CD14-positive monocyte (primary cell): ENCODE measurements around the gene DOCK1. TPM values are rescaled to one million over a fixed set of nuclear protein-coding genes. Genes with fewer than 3 reads are reported as not detected.
"Not testable (repeated sequence)": the region's sequence is repeated elsewhere in the genome, so short reads cannot be mapped to it uniquely, and the experiment has no call there.

Experiments used
- DNase-seq, 3 donors: peaks; one replicate each; pipeline ENCODE4 v3.0.0-alpha.2; 2011 to 2022
- H2AFZ ChIP-seq: 2 replicates; pipeline ENCODE4 v1.6.0; 2012; ENCODE audit warnings: mild to moderate bottlenecking, low read depth, low read length, inconsistent platforms; ENCODE audit not compliant: insufficient read depth, poor library complexity, severe bottlenecking
- H3K27ac ChIP-seq, 2 donors: 1 replicate in 1 of 2; 2 replicates in 1 of 2; pipeline ENCODE4 v1.5.1; 2012 to 2013; ENCODE audit warnings: low read length in 2 of 2, control low read depth in 1 of 2, inconsistent platforms in 1 of 2, low read depth in 1 of 2, mild to moderate bottlenecking in 1 of 2
- H3K27me3 ChIP-seq, 2 donors: one replicate each; pipeline versions ENCODE4 v1.6.0 to v1.6.1; 2011 to 2013; ENCODE audit warnings: low read length in 2 of 2; ENCODE audit not compliant: control insufficient read depth in 2 of 2, insufficient read depth in 2 of 2
- H3K36me3 ChIP-seq, 2 donors: replicated peaks in 1 of 2; 1 replicate in 1 of 2; 2 replicates in 1 of 2; pipeline versions ENCODE4 v1.5.1 to v1.6.1; 2012 to 2013; ENCODE audit warnings: low read length in 2 of 2, control low read depth in 1 of 2, inconsistent platforms in 1 of 2, mild to moderate bottlenecking in 1 of 2; ENCODE audit not compliant: insufficient read depth in 2 of 2, control insufficient read depth in 1 of 2
- H3K4me1 ChIP-seq, 2 donors: 1 replicate in 1 of 2; 2 replicates in 1 of 2; pipeline versions ENCODE4 v1.5.1 to v1.6.1; 2012 to 2013; ENCODE audit warnings: low read length in 2 of 2, control low read depth in 1 of 2, inconsistent platforms in 1 of 2, mild to moderate bottlenecking in 1 of 2, moderate library complexity in 1 of 2; ENCODE audit not compliant: insufficient read depth in 2 of 2, control insufficient read depth in 1 of 2
- H3K4me2 ChIP-seq: replicated peaks from 2 replicates; pipeline ENCODE3; 2012; ENCODE audit warnings: low read length, moderate library complexity, mild to moderate bottlenecking; ENCODE audit not compliant: poor library complexity, severe bottlenecking; ENCODE audit errors: extremely low read depth
- H3K4me3 ChIP-seq, 3 experiments: fragments of 200-600 bp in 1 of 3; sonication (generic) in 1 of 3; replicated peaks in 1 of 3; 1 replicate in 2 of 3; 2 replicates in 1 of 3; pipeline ENCODE4 v1.5.1; 2011 to 2013; ENCODE audit warnings: low read length in 3 of 3, mild to moderate bottlenecking in 3 of 3, control low read depth in 2 of 3, low read depth in 2 of 3, inconsistent platforms in 1 of 3, moderate library complexity in 1 of 3
- H3K79me2 ChIP-seq: 2 replicates; pipeline ENCODE4 v1.6.0; 2012; ENCODE audit warnings: mild to moderate bottlenecking, control low read depth, inconsistent platforms, low read length, moderate library complexity; ENCODE audit not compliant: insufficient read depth
- H3K9ac ChIP-seq: 2 replicates; pipeline ENCODE4 v1.6.0; 2017; ENCODE audit warnings: low read length, mild to moderate bottlenecking; ENCODE audit not compliant: insufficient read depth, poor library complexity, severe bottlenecking
- H3K9me3 ChIP-seq, 2 donors: replicated peaks in 1 of 2; 1 replicate in 1 of 2; 2 replicates in 1 of 2; pipeline versions ENCODE4 v1.5.1 to v1.6.1; 2012 to 2013; ENCODE audit warnings: low read length in 2 of 2, control low read depth in 1 of 2; ENCODE audit not compliant: control insufficient read depth in 1 of 2, insufficient read depth in 1 of 2
- H4K20me1 ChIP-seq: 2 replicates; pipeline ENCODE4 v1.6.0; 2012; ENCODE audit warnings: mild to moderate bottlenecking, low read length, control low read depth, moderate library complexity; ENCODE audit not compliant: insufficient read depth
- H3K27ac Mint-ChIP-seq, 7 donors: one replicate each; pipeline ENCODE4 v1.8.0; 2020; ENCODE audit warnings: mild to moderate bottlenecking in 7 of 7, mixed read lengths in 7 of 7, moderate library complexity in 6 of 7, inconsistent platforms in 2 of 7
- H3K27me3 Mint-ChIP-seq, 3 donors: one replicate each; pipeline ENCODE4 v1.8.0; 2021 to 2022; ENCODE audit warnings: low read depth in 3 of 3, mild to moderate bottlenecking in 3 of 3, mixed read lengths in 3 of 3, moderate library complexity in 3 of 3, inconsistent platforms in 1 of 3
- H3K36me3 Mint-ChIP-seq, 2 donors: one replicate each; pipeline ENCODE4 v1.8.0; 2020; ENCODE audit warnings: mixed read lengths in 2 of 2, inconsistent platforms in 1 of 2, mild to moderate bottlenecking in 1 of 2
- H3K4me1 Mint-ChIP-seq: one replicate; pipeline ENCODE4 v1.8.0; 2020; ENCODE audit warnings: mild to moderate bottlenecking, mixed read lengths
- H3K4me3 Mint-ChIP-seq, 2 donors: one replicate each; pipeline ENCODE4 v1.8.0; 2020; ENCODE audit warnings: mild to moderate bottlenecking in 2 of 2, mixed read lengths in 2 of 2, moderate library complexity in 1 of 2
- H3K9me3 Mint-ChIP-seq, 7 donors: one replicate each; pipeline ENCODE4 v1.8.0; 2020 to 2022; ENCODE audit warnings: mixed read lengths in 7 of 7, mild to moderate bottlenecking in 6 of 7, moderate library complexity in 6 of 7, inconsistent platforms in 2 of 7
- WGBS: methylation state at CpG from one replicate; pipeline ENCODE4 v1.1.5; 2013; ENCODE audit warnings: missing lambda C conversion rate; ENCODE audit not compliant: insufficient coverage; 5-methylcytosine and 5-hydroxymethylcytosine counted together
- intact Hi-C, 2 donors: fragments of 100-400 bp; cut with micrococcal nuclease; formaldehyde crosslinking; loops; one replicate each; pipeline versions ENCODE4 v1.15.0 to v1.15.1; 2023
- polyA plus RNA-seq, 3 donors: library from polyadenylated mRNA; depleted of rRNA in 1 of 3; unstranded in 2 of 3; stranded (reverse) in 1 of 3; fragments of 300-500 nt in 2 of 3; fragments of >200 nt in 1 of 3; fragmentation: Illumina TruSeq in 2 of 3; gene quantifications; 1 replicate in 2 of 3; 2 replicates in 1 of 3; pipeline ENCODE4 v1.2.3, GENCODE V29; 2012 to 2021
- TF ChIP-seq, protein P1 (sequence below): fragments of 200-600 bp; IDR thresholded peaks from one replicate; pipeline ENCODE4 v1.8.0; 2022; ENCODE audit warnings: antibody characterized with exemption, mild to moderate bottlenecking

DOCK1 gene
- polyA plus RNA-seq, 3 donors: 0.31 to 0.35 TPM; not detected in 1

DNA sequence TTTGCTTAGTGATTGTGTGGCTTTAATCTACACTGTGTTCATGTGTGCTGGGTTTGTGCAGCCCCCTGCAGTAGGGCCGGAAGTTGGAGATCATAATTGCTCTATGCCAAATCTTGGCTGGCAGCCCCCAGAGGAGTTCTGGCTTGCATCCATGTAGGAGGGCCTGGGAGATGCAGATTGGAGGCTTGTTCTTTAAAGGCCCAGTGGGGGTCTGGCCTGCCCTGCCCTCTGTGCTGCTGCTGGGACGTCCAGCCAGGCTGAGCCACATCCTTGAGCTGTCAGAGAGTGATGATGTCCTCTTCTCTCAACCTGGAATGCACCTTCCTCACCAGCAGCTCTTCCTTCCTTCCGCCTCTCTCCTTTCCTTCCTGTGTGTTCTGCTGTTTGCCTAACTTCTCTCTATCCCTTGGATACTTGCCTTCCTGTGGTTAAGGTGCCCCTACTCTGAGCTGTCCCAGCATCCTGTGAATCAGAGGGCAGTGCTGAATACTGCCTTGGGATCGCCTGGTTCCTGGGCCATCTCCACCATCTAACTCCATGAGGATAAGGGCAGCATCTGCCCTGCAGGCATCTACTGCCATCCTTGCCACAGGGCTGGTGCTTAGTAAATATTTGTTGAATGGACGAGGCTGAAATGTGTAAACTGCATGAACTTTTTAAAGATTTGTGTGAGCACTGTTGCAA lies 30.2 kb downstream of the DOCK1 start:
- Histone ChIP-seq H3K9me3 (peaks cover 6 to 12% of the 10 kb centered on the region in 2 donors), H4K20me1 (no peaks in the 10 kb centered on the region), H3K4me1 (no peaks in the 10 kb centered on the region), H3K4me3 (no peak overlapping the region), H3K27me3 (no peaks in the 10 kb centered on the region), H2AFZ (no peak overlapping the region), H3K9ac (no peak overlapping the region), H3K4me2 (no peak overlapping the region), H3K36me3 (no peaks in the 10 kb centered on the region), H3K27ac (no peak overlapping the region), H3K79me2 (no peaks in the 10 kb centered on the region)
- TF ChIP-seq, protein P1, sequence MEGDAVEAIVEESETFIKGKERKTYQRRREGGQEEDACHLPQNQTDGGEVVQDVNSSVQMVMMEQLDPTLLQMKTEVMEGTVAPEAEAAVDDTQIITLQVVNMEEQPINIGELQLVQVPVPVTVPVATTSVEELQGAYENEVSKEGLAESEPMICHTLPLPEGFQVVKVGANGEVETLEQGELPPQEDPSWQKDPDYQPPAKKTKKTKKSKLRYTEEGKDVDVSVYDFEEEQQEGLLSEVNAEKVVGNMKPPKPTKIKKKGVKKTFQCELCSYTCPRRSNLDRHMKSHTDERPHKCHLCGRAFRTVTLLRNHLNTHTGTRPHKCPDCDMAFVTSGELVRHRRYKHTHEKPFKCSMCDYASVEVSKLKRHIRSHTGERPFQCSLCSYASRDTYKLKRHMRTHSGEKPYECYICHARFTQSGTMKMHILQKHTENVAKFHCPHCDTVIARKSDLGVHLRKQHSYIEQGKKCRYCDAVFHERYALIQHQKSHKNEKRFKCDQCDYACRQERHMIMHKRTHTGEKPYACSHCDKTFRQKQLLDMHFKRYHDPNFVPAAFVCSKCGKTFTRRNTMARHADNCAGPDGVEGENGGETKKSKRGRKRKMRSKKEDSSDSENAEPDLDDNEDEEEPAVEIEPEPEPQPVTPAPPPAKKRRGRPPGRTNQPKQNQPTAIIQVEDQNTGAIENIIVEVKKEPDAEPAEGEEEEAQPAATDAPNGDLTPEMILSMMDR: no peak
- intact Hi-C loops: no loop called here
- Mint-ChIP-seq H3K27ac (no peak overlapping the region), H3K4me3 (no peak overlapping the region), H3K9me3 (peaks cover 4 to 20% (median 13%) of the 10 kb centered on the region in 7 donors), H3K27me3 (peaks cover 0 to 4% (median 0%) of the 10 kb centered on the region in 3 donors), H3K4me1 (no peaks in the 10 kb centered on the region), H3K36me3 (no peaks in the 10 kb centered on the region)
- DNase-seq: no peak
- 54% methylated on average over 3 of the region's 5 CpGs for whole genome bisulfite sequencing

- H4K20me1 ChIP-seq: no peaks in the 10 kb centered on the region
- no peak overlapping the region for H3K27ac ChIP-seq
- no CpG with 5 or more reads among the region's 3 CpGs for WGBS
- H3K27me3 Mint-ChIP-seq: peaks cover 0 to 4% (median 0%) of the 10 kb centered on the region in 3 donors
- no peak overlapping the region for H2AFZ ChIP-seq
- H3K36me3 Mint-ChIP-seq: no peaks in the 10 kb centered on the region
- no peak for DNase-seq
- no peak overlapping the region for H3K27ac Mint-ChIP-seq
- no peak overlapping the region for H3K4me3 ChIP-seq
- intact Hi-C loops: no loop called here
- H3K4me1 Mint-ChIP-seq: no peaks in the 10 kb centered on the region
- H3K9me3 Mint-ChIP-seq: peaks cover 4 to 21% (median 16%) of the 10 kb centered on the region in 7 donors
- H3K9me3 ChIP-seq: peaks cover 6 to 12% of the 10 kb centered on the region in 2 donors
- H3K79me2 ChIP-seq: no peaks in the 10 kb centered on the region
- TF ChIP-seq, protein P1: no peak
- no peak overlapping the region for H3K9ac ChIP-seq
- no peaks in the 10 kb centered on the region for H3K27me3 ChIP-seq
- H3K4me2 ChIP-seq: no peak overlapping the region
- no peaks in the 10 kb centered on the region for H3K4me1 ChIP-seq
- no peak overlapping the region for H3K4me3 Mint-ChIP-seq
- no peaks in the 10 kb centered on the region for H3K36me3 ChIP-seq
Measured at GRCh38 chr10:126937026-126937425, 31.8 kb downstream of the DOCK1 start.

- H3K79me2 ChIP-seq, H3K4me3 Mint-ChIP-seq, H3K4me1 ChIP-seq, H3K36me3 Mint-ChIP-seq, H3K4me2 ChIP-seq, H3K27ac Mint-ChIP-seq, H3K9ac ChIP-seq, H3K4me3 ChIP-seq, H3K4me1 Mint-ChIP-seq, H3K27ac ChIP-seq, H3K36me3 ChIP-seq, H3K27me3 ChIP-seq, H2AFZ ChIP-seq, H4K20me1 ChIP-seq, H3K27me3 Mint-ChIP-seq, intact Hi-C loops, DNase-seq: not testable (repeated sequence)
- peaks cover 6 to 17% of the 10 kb centered on the region in 2 donors for H3K9me3 ChIP-seq
- peaks cover 4 to 22% (median 16%) of the 10 kb centered on the region in 7 donors for H3K9me3 Mint-ChIP-seq
- 98% methylated on average over 6 of the region's 9 CpGs for WGBS
Measured at GRCh38 chr10:126938121-126938520, 32.9 kb downstream of the DOCK1 start.
